NCI-H446 (cell line): ENCODE measurements around the gene CORIN.
"Not testable (repeated sequence)": the region's sequence is repeated elsewhere in the genome, so short reads cannot be mapped to it uniquely, and the experiment has no call there.

Experiments used
- DNase-seq, 2 experiments: peaks; one replicate each; lab custom pipeline; 2025; lab: John Stamatoyannopoulos, UW

The CORIN gene

GRCh38 chr4:47562297-47562696 lies 275.6 kb downstream of the CORIN start:
- DNase-seq: no peak

- no peak for DNase-seq
These were observed 276.5 kb downstream of the CORIN start for GRCh38 chr4:47561331-47561730.

GRCh38 chr4:47560682-47561081 lies 277.2 kb downstream of the CORIN start:
- no peak for DNase-seq

GRCh38 chr4:47557255-47557654 lies 280.6 kb downstream of the CORIN start:
- no peak for DNase-seq

GRCh38 chr4:47555920-47556319 lies 281.9 kb downstream of the CORIN start:
- DNase-seq: not testable (repeated sequence)

GRCh38 chr4:47553329-47554125 lies 284.3 kb downstream of the CORIN start:
- DNase-seq: no peak

GRCh38 chr4:47551682-47552081 lies 286.2 kb downstream of the CORIN start:
- DNase-seq: no peak

- DNase-seq: no peak
These were observed 286.8 kb downstream of the CORIN start for GRCh38 chr4:47550899-47551548.

GRCh38 chr4:47550357-47550756 lies 287.5 kb downstream of the CORIN start:
- not testable (repeated sequence) for DNase-seq
